ENCODE results near the gene NUB1. TPM values are rescaled to one million over a fixed set of nuclear protein-coding genes. Genes with fewer than 3 reads are reported as not detected.
A peak's percentile ranks its signal among the peaks of the same experiment; 100 is the strongest.

Gene NUB1
- total RNA-seq, 4 donors from 2014 or later = 40.1 to 48.3 (median 47.5) TPM

DNA sequence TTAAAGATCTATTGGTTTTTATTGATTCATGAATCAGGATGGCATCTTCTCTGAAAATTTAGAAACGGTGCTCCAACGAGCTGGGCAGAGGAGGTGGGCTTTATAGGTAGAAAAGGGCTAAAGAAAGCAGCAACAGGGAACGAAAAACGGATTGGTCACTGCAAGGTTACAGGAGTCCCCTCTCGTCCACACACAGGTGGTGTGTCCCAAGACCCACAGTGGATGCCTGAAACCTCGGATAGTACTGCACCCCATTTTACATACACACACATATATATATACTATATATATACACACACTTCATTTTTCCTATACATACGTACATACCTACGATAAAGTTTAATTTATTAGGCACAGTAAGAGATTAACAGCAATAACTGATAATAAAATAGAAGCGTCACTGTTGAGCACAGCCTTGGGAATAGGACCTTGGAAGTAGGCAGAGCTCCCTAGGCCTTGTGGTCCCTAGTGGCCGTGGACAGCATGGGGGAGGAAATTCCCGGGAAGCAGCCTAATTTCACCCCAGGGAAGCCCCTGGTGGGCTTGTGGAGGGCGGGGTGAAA lies 737 bp upstream of the NUB1 start:
- H3K4me3 ChIP-seq (ENCODE audit: low read depth, poor library complexity, severe bottlenecking) = no peak overlapping the region
- peak in 1 of 2 donors; percentile 86 for DNase-seq (ENCODE audit: low spot score in 2 of 2)
- TF ChIP-seq POLR2A (IDR thresholded peaks at IDR 0.05) = no peak
- TF ChIP-seq, protein P1, sequence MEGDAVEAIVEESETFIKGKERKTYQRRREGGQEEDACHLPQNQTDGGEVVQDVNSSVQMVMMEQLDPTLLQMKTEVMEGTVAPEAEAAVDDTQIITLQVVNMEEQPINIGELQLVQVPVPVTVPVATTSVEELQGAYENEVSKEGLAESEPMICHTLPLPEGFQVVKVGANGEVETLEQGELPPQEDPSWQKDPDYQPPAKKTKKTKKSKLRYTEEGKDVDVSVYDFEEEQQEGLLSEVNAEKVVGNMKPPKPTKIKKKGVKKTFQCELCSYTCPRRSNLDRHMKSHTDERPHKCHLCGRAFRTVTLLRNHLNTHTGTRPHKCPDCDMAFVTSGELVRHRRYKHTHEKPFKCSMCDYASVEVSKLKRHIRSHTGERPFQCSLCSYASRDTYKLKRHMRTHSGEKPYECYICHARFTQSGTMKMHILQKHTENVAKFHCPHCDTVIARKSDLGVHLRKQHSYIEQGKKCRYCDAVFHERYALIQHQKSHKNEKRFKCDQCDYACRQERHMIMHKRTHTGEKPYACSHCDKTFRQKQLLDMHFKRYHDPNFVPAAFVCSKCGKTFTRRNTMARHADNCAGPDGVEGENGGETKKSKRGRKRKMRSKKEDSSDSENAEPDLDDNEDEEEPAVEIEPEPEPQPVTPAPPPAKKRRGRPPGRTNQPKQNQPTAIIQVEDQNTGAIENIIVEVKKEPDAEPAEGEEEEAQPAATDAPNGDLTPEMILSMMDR (IDR thresholded peaks at IDR 0.05) = no peak
- intact Hi-C loops (cut with DNase I; ENCODE audit: low total_unique reads) = no loop called here
- whole genome bisulfite sequencing, 2 donors = 43 to 60% methylated on average over 12 of the region's 12 CpGs

DNA sequence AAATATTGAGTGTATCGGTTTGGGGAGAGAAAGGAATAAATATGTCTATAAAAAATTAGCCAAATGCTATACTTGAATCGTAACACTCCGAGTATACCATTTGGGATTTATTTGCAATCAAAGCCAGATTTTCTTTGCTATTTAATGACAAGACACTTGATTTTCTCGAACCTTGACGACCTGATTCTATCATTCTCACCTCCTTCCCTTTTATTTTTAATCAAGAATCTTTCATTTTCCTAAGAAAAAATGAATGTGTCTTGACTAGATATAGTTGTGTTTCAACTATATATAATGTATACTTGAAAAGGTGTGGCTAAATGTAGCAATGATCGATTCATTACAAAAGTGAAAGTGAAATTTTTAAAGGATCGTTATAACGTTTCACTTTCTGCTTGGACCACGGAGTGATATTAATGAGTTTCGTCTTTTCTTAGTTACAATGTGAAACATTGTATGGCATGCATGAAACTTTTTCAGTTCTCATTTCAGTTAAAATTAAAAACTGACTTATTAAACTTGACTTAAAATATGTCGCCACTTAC lies 562 bp downstream of the NUB1 start:
- 1 to 2% methylated on average over 11 of the region's 11 CpGs for WGBS, 2 donors
- TF ChIP-seq, protein P1 (IDR thresholded peaks at IDR 0.05) = no peak
- no peak for TF ChIP-seq POLR2A (IDR thresholded peaks at IDR 0.05)
- DNase-seq (ENCODE audit: low spot score in 2 of 2) = no peak
- peak overlapping the region; percentile 94 for H3K4me3 ChIP-seq (ENCODE audit: low read depth, poor library complexity, severe bottlenecking)
- intact Hi-C loops (cut with DNase I; ENCODE audit: low total_unique reads) = no loop called here

DNA sequence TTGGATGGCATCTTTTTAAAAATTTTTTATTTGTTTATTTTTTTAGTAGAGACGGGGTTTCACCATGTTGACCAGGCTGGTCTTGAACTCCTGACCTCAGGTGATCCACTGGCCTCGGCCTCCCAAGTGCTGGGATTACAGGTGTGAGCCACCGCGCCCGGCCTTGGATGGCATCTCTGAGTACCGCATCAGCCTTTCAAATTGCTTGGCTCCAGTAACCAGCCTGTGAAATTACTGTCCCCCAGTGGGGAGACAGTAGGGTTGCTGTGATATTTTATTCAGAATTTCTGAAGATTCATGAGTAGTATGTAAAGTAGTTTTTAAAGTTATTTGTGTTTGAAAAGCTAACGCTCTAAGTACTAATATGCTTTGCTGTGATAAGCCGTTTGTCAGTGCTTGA lies 1.2 kb downstream of the NUB1 start:
- WGBS, 2 donors = 49 to 53% methylated on average over 8 of the region's 8 CpGs
- H3K4me3 ChIP-seq (ENCODE audit: low read depth, poor library complexity, severe bottlenecking) = no peak overlapping the region
- no peak for DNase-seq (ENCODE audit: low spot score in 2 of 2)
- TF ChIP-seq, protein P1 (IDR thresholded peaks at IDR 0.05) = no peak
- TF ChIP-seq POLR2A (IDR thresholded peaks at IDR 0.05) = no peak
- intact Hi-C loops (cut with DNase I; ENCODE audit: low total_unique reads) = no loop called here

DNA sequence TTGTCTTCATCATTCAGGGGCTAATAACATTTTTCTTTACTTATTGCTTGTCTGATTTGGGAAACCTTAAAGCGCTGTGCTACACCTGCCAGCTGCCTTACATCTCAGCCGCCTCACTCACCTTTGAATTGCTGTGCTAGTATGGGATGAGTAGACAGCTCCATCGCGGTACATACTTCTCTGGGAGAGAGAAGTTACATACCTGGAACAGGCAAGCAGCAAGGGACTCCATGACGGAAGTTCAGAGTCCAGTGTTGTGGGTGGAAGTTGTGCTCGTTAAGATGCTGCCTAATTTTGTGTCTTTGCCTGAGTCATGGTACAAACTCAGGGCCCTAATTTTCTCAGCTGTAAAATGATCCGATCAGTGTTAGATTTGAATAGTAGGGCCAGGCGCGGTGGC lies 1.9 kb downstream of the NUB1 start:
- intact Hi-C loops (cut with DNase I; ENCODE audit: low total_unique reads) = no loop called here
- DNase-seq (ENCODE audit: low spot score in 2 of 2) = no peak
- WGBS, 2 donors = 94 to 97% methylated on average over 9 of the region's 9 CpGs

DNA sequence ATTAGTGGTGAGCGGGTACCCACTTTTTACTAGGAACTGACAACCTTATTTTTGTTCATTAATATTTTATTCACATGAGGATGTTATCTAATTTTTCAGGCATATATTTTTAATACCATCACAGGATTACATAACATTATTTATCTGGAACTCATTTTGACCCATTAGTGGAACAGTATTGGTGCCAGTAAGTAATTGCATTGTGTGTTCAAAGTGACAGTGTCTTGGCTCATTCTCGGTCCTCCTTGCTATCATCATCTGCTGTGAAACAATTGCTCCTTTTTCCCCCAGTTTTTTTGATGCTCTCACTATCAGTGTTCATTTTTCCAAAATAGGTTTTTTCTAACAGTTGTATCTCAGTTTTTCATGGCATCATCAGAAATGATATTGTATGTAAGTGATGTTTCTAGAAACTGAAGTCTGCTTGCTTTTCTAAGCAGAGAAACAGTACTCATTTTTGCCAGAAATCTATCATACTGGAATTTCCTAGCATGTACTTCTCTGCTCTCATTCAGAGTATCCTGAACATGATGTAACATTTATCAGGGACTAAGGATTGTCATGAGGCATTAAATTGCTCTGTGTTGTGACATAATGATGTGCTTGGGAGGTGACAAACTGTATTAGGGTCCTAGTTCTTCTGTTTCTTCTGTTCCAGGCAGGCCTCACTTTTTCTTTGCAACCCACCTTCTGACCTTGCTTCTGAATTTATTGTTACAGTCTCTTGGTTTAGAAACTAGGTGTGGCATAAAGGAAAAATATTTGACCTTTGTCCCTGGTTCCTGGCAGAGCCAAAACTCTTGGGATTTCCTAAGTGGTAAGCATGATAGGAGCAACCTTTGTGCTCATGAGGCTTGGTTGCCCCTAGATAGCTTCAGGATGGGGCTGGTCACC lies 4.2 kb downstream of the NUB1 start:
- WGBS, 2 donors = 72 to 80% methylated on average over 2 of the region's 2 CpGs
- DNase-seq (ENCODE audit: low spot score in 2 of 2) = no peak
- intact Hi-C loops (cut with DNase I; ENCODE audit: low total_unique reads) = no loop called here
- H3K4me3 ChIP-seq (ENCODE audit: low read depth, poor library complexity, severe bottlenecking) = no peak overlapping the region
- TF ChIP-seq, protein P1 (IDR thresholded peaks at IDR 0.05) = no peak
- no peak for TF ChIP-seq POLR2A (IDR thresholded peaks at IDR 0.05)

More for the DNA sequence above, 1.9 kb downstream of the NUB1 start:
- TF ChIP-seq, protein P1 (IDR thresholded peaks at IDR 0.05) = no peak
- no peak for TF ChIP-seq POLR2A (IDR thresholded peaks at IDR 0.05)
- no peak overlapping the region for H3K4me3 ChIP-seq (ENCODE audit: low read depth, poor library complexity, severe bottlenecking)
